NCI-H2107 treated with DMSO at 0.1 percent for 48 hours (cell line): ENCODE measurements around the gene CTPS2.
"Not testable (repeated sequence)": the region's sequence is repeated elsewhere in the genome, so short reads cannot be mapped to it uniquely, and the experiment has no call there.

Experiments
- DNase-seq: peaks from one replicate; lab custom pipeline; 2025; ENCODE audit not compliant: unreplicated experiment; lab: John Stamatoyannopoulos, UW

Gene CTPS2

GRCh38 chrX:16715638-16716037 is 3.2 kb upstream of the CTPS2 start:
- not testable (repeated sequence) for DNase-seq

GRCh38 chrX:16714504-16714903 is 2.0 kb upstream of the CTPS2 start:
- no peak for DNase-seq

GRCh38 chrX:16711893-16712547 is 449 bp downstream of the CTPS2 start:
- no peak for DNase-seq

- DNase-seq, result no peak
These were observed 1.2 kb downstream of the CTPS2 start for GRCh38 chrX:16711219-16711811.

GRCh38 chrX:16708016-16708415 is 4.5 kb downstream of the CTPS2 start:
- DNase-seq, result no peak

GRCh38 chrX:16705370-16705769 is 7.1 kb downstream of the CTPS2 start:
- DNase-seq, result no peak

GRCh38 chrX:16702700-16703599 is 9.5 kb downstream of the CTPS2 start:
- no peak for DNase-seq

GRCh38 chrX:16700734-16701133 is 11.7 kb downstream of the CTPS2 start:
- DNase-seq, result no peak

- no peak for DNase-seq
These were observed 13.1 kb downstream of the CTPS2 start for GRCh38 chrX:16699389-16699788.

- DNase-seq, result no peak
These were observed 15.5 kb downstream of the CTPS2 start for GRCh38 chrX:16696956-16697355.

GRCh38 chrX:16695079-16695676 is 17.3 kb downstream of the CTPS2 start:
- DNase-seq, result peak; percentile 31

GRCh38 chrX:16687514-16687913 is 25.0 kb downstream of the CTPS2 start:
- no peak for DNase-seq

- no peak for DNase-seq
These were observed 29.3 kb downstream of the CTPS2 start for GRCh38 chrX:16683007-16683664.

- no peak for DNase-seq
These were observed 33.8 kb downstream of the CTPS2 start for GRCh38 chrX:16678689-16679088.

GRCh38 chrX:16671005-16671404 is 41.5 kb downstream of the CTPS2 start:
- DNase-seq, result peak; percentile 63

- DNase-seq, result no peak
These were observed 45.9 kb downstream of the CTPS2 start for GRCh38 chrX:16666541-16666940.

GRCh38 chrX:16665089-16665488 is 47.4 kb downstream of the CTPS2 start:
- DNase-seq, result no peak

GRCh38 chrX:16664626-16665025 is 47.8 kb downstream of the CTPS2 start:
- DNase-seq, result no peak

GRCh38 chrX:16664074-16664473 is 48.4 kb downstream of the CTPS2 start:
- no peak for DNase-seq

GRCh38 chrX:16662402-16662801 is 50.1 kb downstream of the CTPS2 start:
- DNase-seq, result no peak

- DNase-seq, result no peak
These were observed 51.0 kb downstream of the CTPS2 start for GRCh38 chrX:16661495-16661894.
